ENCODE results near the gene MRPL12. TPM values are rescaled to one million over a fixed set of nuclear protein-coding genes. Genes with fewer than 3 reads are reported as not detected.

MRPL12 gene
- total RNA-seq, 4 donors from 2014 or later: 75.4 to 206 (median 114) TPM

- Histone ChIP-seq H3K27ac (no peak overlapping the region), H3K9me3 (no peaks in the 10 kb centered on the region), H3K4me1 (no peaks in the 10 kb centered on the region), H3K36me3 (peaks cover 0 to 80% (median 32%) of the 10 kb centered on the region in 4 donors), H3K27me3 (no peaks in the 10 kb centered on the region), H3K4me3 (no peak overlapping the region)
- intact Hi-C loops (cut with DNase I; ENCODE audit: low total_unique reads) (no loop called here), in situ Hi-C loops (cut with MboI; ENCODE audit: low pct_ligation_motif_present in 1 of 4, low pct_unique_long_range_greater_than_20kb in 1 of 4, low sequenced_read_pairs in 3 of 4) (no loop called here)
- WGBS, 2 donors (ENCODE audit: low coverage in 1 of 2): 89% methylated on average over 25 of the region's 35 CpGs; no CpG with 5 or more reads in 1 of the 2 donors
- no peak for DNase-seq
- TF ChIP-seq POLR2AphosphoS5 (IDR thresholded peaks at IDR 0.05) (no peak), POLR2A (IDR thresholded peaks at IDR 0.05) (no peak), CTCF (IDR thresholded peaks at IDR 0.05) (no peak), EP300 (IDR thresholded peaks at IDR 0.05; ENCODE audit: low read depth) (no peak)
These were observed 9.5 kb upstream of the MRPL12 start for GRCh38 chr17:81693509-81694210.

- no peak for DNase-seq
- peaks cover 0 to 73% (median 29%) of the 10 kb centered on the region in 4 donors for H3K36me3 ChIP-seq
- no peak overlapping the region for H3K4me3 ChIP-seq
- intact Hi-C loops (cut with DNase I; ENCODE audit: low total_unique reads): no loop called here
- no peak for TF ChIP-seq EP300 (IDR thresholded peaks at IDR 0.05; ENCODE audit: low read depth)
- no peak for TF ChIP-seq CTCF (IDR thresholded peaks at IDR 0.05)
- TF ChIP-seq POLR2AphosphoS5 (IDR thresholded peaks at IDR 0.05): no peak
- TF ChIP-seq POLR2A (IDR thresholded peaks at IDR 0.05): no peak
- no peaks in the 10 kb centered on the region for H3K27me3 ChIP-seq
- WGBS, 2 donors (ENCODE audit: low coverage in 1 of 2): 88% methylated on average over 19 of the region's 19 CpGs; no CpG with 5 or more reads in 1 of the 2 donors
- no peaks in the 10 kb centered on the region for H3K4me1 ChIP-seq
- no peak overlapping the region for H3K27ac ChIP-seq
- no peaks in the 10 kb centered on the region for H3K9me3 ChIP-seq
- in situ Hi-C loops (cut with MboI; ENCODE audit: low pct_ligation_motif_present in 1 of 4, low pct_unique_long_range_greater_than_20kb in 1 of 4, low sequenced_read_pairs in 3 of 4): no loop called here
These were observed 8.4 kb upstream of the MRPL12 start for GRCh38 chr17:81694810-81695209.

DNA sequence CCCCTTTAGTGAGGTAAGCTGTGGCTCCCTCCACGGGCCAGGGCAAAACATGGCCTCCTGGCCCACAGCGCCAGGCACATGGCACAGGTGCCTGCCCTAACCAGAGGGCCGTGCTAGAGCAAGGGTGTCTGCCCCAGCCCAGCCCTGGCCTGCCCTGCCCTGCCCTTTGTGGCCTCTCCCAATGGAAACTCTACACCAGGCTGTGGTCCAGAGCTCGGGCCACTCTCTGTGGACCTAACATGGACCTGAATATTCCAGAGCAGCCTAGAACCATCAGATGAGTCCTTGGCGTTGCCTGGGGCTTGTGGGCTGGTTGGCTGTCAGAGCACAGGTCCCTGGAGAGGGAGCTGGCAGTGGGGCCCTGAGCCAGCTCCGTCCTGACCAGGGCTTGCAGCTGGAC, 8.0 kb upstream of the MRPL12 start:
- H3K27me3 ChIP-seq: no peaks in the 10 kb centered on the region
- in situ Hi-C loops (cut with MboI; ENCODE audit: low pct_ligation_motif_present in 1 of 4, low pct_unique_long_range_greater_than_20kb in 1 of 4, low sequenced_read_pairs in 3 of 4): no loop called here
- no peak overlapping the region for H3K4me3 ChIP-seq
- no peaks in the 10 kb centered on the region for H3K9me3 ChIP-seq
- H3K4me1 ChIP-seq: no peaks in the 10 kb centered on the region
- peaks cover 0 to 73% (median 28%) of the 10 kb centered on the region in 4 donors for H3K36me3 ChIP-seq
- intact Hi-C loops (cut with DNase I; ENCODE audit: low total_unique reads): no loop called here
- 93% methylated on average over 6 of the region's 6 CpGs; no CpG with 5 or more reads in 1 of the 2 donors for WGBS, 2 donors (ENCODE audit: low coverage in 1 of 2)
- DNase-seq: no peak
- H3K27ac ChIP-seq: no peak overlapping the region
- no peak for TF ChIP-seq POLR2A (IDR thresholded peaks at IDR 0.05)
- TF ChIP-seq CTCF (IDR thresholded peaks at IDR 0.05): no peak
- no peak for TF ChIP-seq POLR2AphosphoS5 (IDR thresholded peaks at IDR 0.05)
- TF ChIP-seq EP300 (IDR thresholded peaks at IDR 0.05; ENCODE audit: low read depth): no peak

DNA sequence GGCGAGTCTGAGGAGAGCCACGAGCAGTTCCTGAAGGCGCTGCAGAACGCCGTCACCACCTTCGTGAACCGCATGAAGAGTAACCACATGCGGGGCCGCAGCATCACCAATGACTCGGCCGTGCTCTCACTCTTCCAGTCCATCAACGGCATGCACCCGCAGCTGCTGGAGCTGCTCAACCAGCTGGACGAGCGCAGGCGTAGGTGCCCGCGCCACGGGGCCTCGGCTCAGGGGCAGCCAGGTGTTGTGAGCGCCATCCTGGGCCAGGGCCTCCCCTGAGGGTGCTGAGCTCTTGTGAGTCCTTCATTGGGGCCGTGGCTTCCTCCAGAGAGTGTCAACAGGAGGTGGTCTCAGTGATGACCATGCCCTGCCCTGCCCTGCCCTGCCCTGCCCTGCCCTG, 7.4 kb upstream of the MRPL12 start:
- no peak overlapping the region for H3K27ac ChIP-seq
- H3K4me1 ChIP-seq: peaks cover 0 to 4% (median 0%) of the 10 kb centered on the region in 4 donors
- WGBS, 2 donors (ENCODE audit: low coverage in 1 of 2): 88% methylated on average over 18 of the region's 22 CpGs; no CpG with 5 or more reads in 1 of the 2 donors
- in situ Hi-C loops (cut with MboI; ENCODE audit: low pct_ligation_motif_present in 1 of 4, low pct_unique_long_range_greater_than_20kb in 1 of 4, low sequenced_read_pairs in 3 of 4) (no loop called here), intact Hi-C loops (cut with DNase I; ENCODE audit: low total_unique reads) (no loop called here)
- H3K27me3 ChIP-seq: no peaks in the 10 kb centered on the region
- TF ChIP-seq EP300 (IDR thresholded peaks at IDR 0.05; ENCODE audit: low read depth): no peak
- TF ChIP-seq POLR2AphosphoS5 (IDR thresholded peaks at IDR 0.05): peak in 1 of 3 donors; percentile 4
- no peak overlapping the region for H3K4me3 ChIP-seq
- no peak for DNase-seq
- H3K36me3 ChIP-seq: peaks cover 0 to 73% (median 28%) of the 10 kb centered on the region in 4 donors
- no peaks in the 10 kb centered on the region for H3K9me3 ChIP-seq
